Measurements from ENCODE around the gene VGLL1. TPM values are rescaled to one million over a fixed set of nuclear protein-coding genes. Genes with fewer than 3 reads are reported as not detected.

Gene VGLL1
- not detected in 5 replicates for total RNA-seq (2022; extraction: Qiagen RNA extraction)

GRCh38 chrX:136531951-136532350 lies at the start of gene VGLL1:
TSS of gene VGLL1 (plus strand) at chrX:136532215. CDS start at chrX:136536021, 3,806 bp downstream.

GRCh38 chrX:136487647-136488046 lies 44.4 kb upstream of the VGLL1 start, which contains the start of gene BRS3:
TSS of gene BRS3 (plus strand) at chrX:136487947. CDS start at chrX:136488115, 168 bp downstream.

GRCh38 chrX:136497556-136498052 lies 34.4 kb upstream of the VGLL1 start, which contains the start of gene HTATSF1:
TSS of gene HTATSF1 (plus strand) at chrX:136497592. CDS start at chrX:136497685, 93 bp downstream.

Other genes with a start within 250 kb of the VGLL1 start
- not detected in 5 replicates for gene ADGRG4, start 231.3 kb upstream of the VGLL1 start, total RNA-seq (2022; extraction: Qiagen RNA extraction)
- not detected in 5 replicates for gene BRS3, start 44.3 kb upstream of the VGLL1 start, total RNA-seq (2022; extraction: Qiagen RNA extraction)
- 52.7 to 68.0 TPM (median 63.5 TPM) in 5 replicates for gene HTATSF1, start 34.6 kb upstream of the VGLL1 start, total RNA-seq (2022; extraction: Qiagen RNA extraction)
- not detected in 5 replicates for gene CD40LG, start 115.9 kb downstream of the VGLL1 start, total RNA-seq (2022; extraction: Qiagen RNA extraction)
- 0.13 to 0.20 TPM (median 0.14 TPM) in 5 replicates for gene ARHGEF6, start 248.7 kb downstream of the VGLL1 start, total RNA-seq (2022; extraction: Qiagen RNA extraction)

Data from A549 treated with dexamethasone at 1 μM for 4 hours (cell line).